CD8-positive, alpha-beta memory T cell (primary cell): ENCODE measurements around the gene NEK10. TPM values are rescaled to one million over a fixed set of nuclear protein-coding genes. Genes with fewer than 3 reads are reported as not detected.

Source experiments
- CTCF ChIA-PET: fragments of 350-600 bp; sonication (Branson Sonifier 250); formaldehyde crosslinking; loops from one replicate; lab custom pipeline; 2021; ENCODE audit warnings: antibody characterized with exemption; lab: Charles Lee
- POLR2A ChIA-PET: fragments of 350-600 bp; sonication (Branson Sonifier 250); formaldehyde crosslinking; loops from one replicate; lab custom pipeline; 2021; ENCODE audit warnings: antibody characterized with exemption; lab: Charles Lee
- DNase-seq, 5 donors: peaks; one replicate each; pipeline versions ENCODE4 v3.0.0 to v3.0.0-alpha.2; 2020 to 2022; ENCODE audit warnings: mixed read lengths in 1 of 5
- H3K27ac ChIP-seq: one replicate; pipeline ENCODE4 v1.7.0; 2013; ENCODE audit warnings: low read depth, mild to moderate bottlenecking, low read length, moderate library complexity
- H3K27me3 ChIP-seq: 2 replicates; pipeline ENCODE4 v1.7.0; 2013; ENCODE audit warnings: low read length, mild to moderate bottlenecking; ENCODE audit not compliant: insufficient read depth, poor library complexity, severe bottlenecking
- H3K36me3 ChIP-seq: 2 replicates; pipeline ENCODE4 v1.7.0; 2013; ENCODE audit warnings: mild to moderate bottlenecking, low read length, moderate library complexity; ENCODE audit not compliant: insufficient read depth
- H3K4me1 ChIP-seq: 2 replicates; pipeline ENCODE4 v1.7.0; 2013; ENCODE audit warnings: mild to moderate bottlenecking, low read length, moderate library complexity; ENCODE audit not compliant: insufficient read depth
- H3K4me3 ChIP-seq: 2 replicates; pipeline ENCODE4 v1.7.0; 2013; ENCODE audit warnings: mild to moderate bottlenecking, low read length
- H3K9me3 ChIP-seq: 2 replicates; pipeline ENCODE4 v1.7.0; 2013; ENCODE audit warnings: mild to moderate bottlenecking, low read length
- H3K27ac Mint-ChIP-seq, 8 donors: one replicate each; pipeline ENCODE4 v1.8.0; 2020 to 2021; ENCODE audit warnings: mixed read lengths in 8 of 8, mild to moderate bottlenecking in 6 of 8, inconsistent platforms in 3 of 8, moderate library complexity in 3 of 8
- H3K27me3 Mint-ChIP-seq, 2 donors: one replicate each; pipeline ENCODE4 v1.8.0; 2020 to 2021; ENCODE audit warnings: mixed read lengths in 2 of 2, mild to moderate bottlenecking in 1 of 2, moderate library complexity in 1 of 2
- H3K36me3 Mint-ChIP-seq, 3 donors: one replicate each; pipeline ENCODE4 v1.8.0; 2020 to 2021; ENCODE audit warnings: mixed read lengths in 3 of 3, inconsistent platforms in 1 of 3, mild to moderate bottlenecking in 1 of 3
- H3K4me1 Mint-ChIP-seq, 3 donors: one replicate each; pipeline ENCODE4 v1.8.0; 2020 to 2021; ENCODE audit warnings: mixed read lengths in 3 of 3, inconsistent platforms in 1 of 3, mild to moderate bottlenecking in 1 of 3
- H3K4me3 Mint-ChIP-seq, 7 donors: one replicate each; pipeline ENCODE4 v1.8.0; 2020 to 2021; ENCODE audit warnings: mixed read lengths in 7 of 7, mild to moderate bottlenecking in 6 of 7, moderate library complexity in 4 of 7, inconsistent platforms in 2 of 7
- H3K9me3 Mint-ChIP-seq, 5 donors: one replicate each; pipeline ENCODE4 v1.8.0; 2020 to 2022; ENCODE audit warnings: mixed read lengths in 5 of 5, mild to moderate bottlenecking in 3 of 5, moderate library complexity in 2 of 5, inconsistent platforms in 1 of 5
- polyA plus RNA-seq: library from polyadenylated mRNA; unstranded; fragments of 300-500 nt; fragmentation: Illumina TruSeq; gene quantifications from one replicate; pipeline ENCODE4 v1.2.3, GENCODE V29; 2021
- total RNA-seq, 2 experiments: library from RNA; stranded (reverse); gene quantifications; one replicate each; pipeline ENCODE4 v1.2.3, GENCODE V29; 2021

NEK10 gene
- total and polyA plus RNA-seq, 3 experiments from 2014 or later = 0.07 to 0.42 (median 0.24) TPM

DNA sequence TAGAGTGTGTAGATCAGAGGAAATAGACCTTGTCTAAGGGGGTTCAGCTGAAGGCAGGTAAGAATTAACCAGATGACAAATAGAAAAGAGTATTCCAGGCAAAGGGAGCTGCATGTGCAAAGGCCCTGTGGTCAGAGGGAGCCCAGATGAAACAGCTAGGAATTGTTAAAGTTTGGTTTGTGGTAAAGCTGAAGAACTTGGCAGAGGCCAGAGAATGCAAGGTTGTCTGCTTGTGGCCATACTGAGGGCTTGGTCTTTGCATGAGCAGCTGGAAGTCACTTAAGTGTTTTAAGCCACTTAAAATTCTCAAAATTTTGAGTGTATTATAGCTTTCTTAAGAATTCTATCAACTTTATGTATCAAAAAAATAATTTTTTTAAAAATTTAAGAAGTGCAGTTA lies 116.5 kb downstream of the NEK10 start:
- H3K27me3 ChIP-seq = no peaks in the 10 kb centered on the region
- CTCF ChIA-PET = no interaction called here
- Mint-ChIP-seq H3K9me3 (peaks cover 4 to 18% (median 6%) of the 10 kb centered on the region in 5 donors), H3K36me3 (peaks cover 0 to 4% (median 0%) of the 10 kb centered on the region in 3 donors), H3K27ac (no peak overlapping the region), H3K27me3 (peaks cover 19 to 28% of the 10 kb centered on the region in 2 donors), H3K4me1 (no peaks in the 10 kb centered on the region), H3K4me3 (no peak overlapping the region)
- H3K4me3 ChIP-seq = no peak overlapping the region
- POLR2A ChIA-PET = no interaction called here
- H3K9me3 ChIP-seq = no peaks in the 10 kb centered on the region
- no peaks in the 10 kb centered on the region for H3K4me1 ChIP-seq
- no peak for DNase-seq
- no peak overlapping the region for H3K27ac ChIP-seq
- no peaks in the 10 kb centered on the region for H3K36me3 ChIP-seq

DNA sequence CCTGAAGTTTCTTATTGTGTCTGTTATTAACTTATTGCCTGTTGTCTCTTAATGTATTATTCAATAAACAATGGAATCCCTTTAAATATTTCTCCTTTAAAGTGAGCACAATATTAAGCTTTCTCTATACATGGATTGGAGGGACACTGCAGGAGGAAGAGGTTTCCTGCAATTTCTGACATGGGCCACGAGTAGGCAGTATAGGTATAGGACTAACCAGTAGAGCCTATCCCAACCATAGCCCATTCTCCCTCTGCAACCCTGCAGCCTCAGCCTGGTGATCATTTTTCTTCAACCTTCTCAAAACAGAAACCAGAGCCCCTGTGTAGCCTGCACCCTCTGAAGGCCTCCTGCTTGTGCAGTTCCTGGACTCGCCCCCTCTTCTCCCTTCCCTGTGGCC lies 124.8 kb downstream of the NEK10 start:
- Mint-ChIP-seq H3K4me1 (no peaks in the 10 kb centered on the region), H3K36me3 (peaks cover 0 to 8% (median 2%) of the 10 kb centered on the region in 3 donors), H3K9me3 (peaks cover 5 to 24% (median 12%) of the 10 kb centered on the region in 5 donors), H3K4me3 (no peak overlapping the region), H3K27me3 (peaks cover 3 to 6% of the 10 kb centered on the region in 2 donors), H3K27ac (no peak overlapping the region)
- Histone ChIP-seq H3K27me3 (no peaks in the 10 kb centered on the region), H3K27ac (no peak overlapping the region), H3K4me3 (no peak overlapping the region), H3K36me3 (no peaks in the 10 kb centered on the region), H3K4me1 (no peaks in the 10 kb centered on the region), H3K9me3 (no peaks in the 10 kb centered on the region)
- POLR2A ChIA-PET = no interaction called here
- DNase-seq = no peak
- CTCF ChIA-PET = no interaction called here

DNA sequence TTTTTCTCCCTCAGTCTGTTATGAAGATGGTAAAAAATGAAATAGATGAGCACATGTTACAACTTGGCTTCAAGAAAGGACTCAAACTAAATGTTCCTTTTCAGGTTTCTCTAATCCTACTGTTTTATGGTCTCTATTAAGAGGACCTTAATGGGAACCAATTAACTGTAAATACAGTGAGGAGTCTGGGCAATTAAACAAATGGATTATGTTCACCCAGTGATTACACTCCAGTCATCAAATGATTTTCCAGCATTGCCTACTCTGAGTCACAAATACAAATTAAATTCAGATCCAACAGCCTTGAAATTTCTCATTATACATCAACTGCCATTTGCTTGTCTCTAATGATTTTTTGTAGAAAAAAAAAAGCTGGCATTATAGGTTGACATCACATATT lies 129.2 kb downstream of the NEK10 start:
- no peak for DNase-seq
- no peaks in the 10 kb centered on the region for H3K4me1 ChIP-seq
- no peak overlapping the region for H3K27ac Mint-ChIP-seq
- H3K36me3 Mint-ChIP-seq = peaks cover 0 to 11% (median 2%) of the 10 kb centered on the region in 3 donors
- H3K4me3 Mint-ChIP-seq = no peak overlapping the region
- H3K27ac ChIP-seq = no peak overlapping the region
- no peaks in the 10 kb centered on the region for H3K36me3 ChIP-seq
- CTCF ChIA-PET = no interaction called here
- H3K4me1 Mint-ChIP-seq = no peaks in the 10 kb centered on the region
- no peak overlapping the region for H3K4me3 ChIP-seq
- H3K27me3 ChIP-seq = no peaks in the 10 kb centered on the region
- H3K9me3 Mint-ChIP-seq = peaks cover 35 to 43% (median 42%) of the 10 kb centered on the region in 5 donors
- POLR2A ChIA-PET = no interaction called here
- H3K27me3 Mint-ChIP-seq = peaks cover 0 to 2% of the 10 kb centered on the region in 2 donors
- no peaks in the 10 kb centered on the region for H3K9me3 ChIP-seq

DNA sequence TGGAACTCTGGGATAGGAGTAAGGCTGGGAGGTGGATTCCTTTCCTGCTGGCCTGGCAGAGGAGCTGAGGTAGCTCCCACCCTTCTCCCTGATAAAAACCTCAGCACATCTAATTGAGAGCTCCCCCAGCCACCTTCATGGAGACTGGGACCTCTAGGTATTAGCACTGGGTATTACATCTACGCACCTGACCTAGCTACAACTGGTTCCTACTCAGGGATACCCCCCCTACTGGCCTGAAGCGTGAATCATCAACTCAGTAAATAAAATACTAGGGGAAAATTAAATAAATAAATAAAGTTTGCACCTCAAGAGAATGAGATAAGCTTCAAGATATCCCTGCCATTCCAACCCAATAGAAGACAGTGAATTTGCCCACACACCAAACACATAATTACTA lies 140.4 kb downstream of the NEK10 start:
- no peaks in the 10 kb centered on the region for H3K36me3 ChIP-seq
- ChIA-PET POLR2A (no interaction called here), CTCF (no interaction called here)
- no peaks in the 10 kb centered on the region for H3K9me3 ChIP-seq
- no peak overlapping the region for H3K4me3 ChIP-seq
- no peak for DNase-seq
- H3K4me3 Mint-ChIP-seq = no peak overlapping the region
- H3K9me3 Mint-ChIP-seq = peaks cover 17 to 41% (median 31%) of the 10 kb centered on the region in 5 donors
- H3K27ac ChIP-seq = no peak overlapping the region
- no peak overlapping the region for H3K27ac Mint-ChIP-seq
- no peaks in the 10 kb centered on the region for H3K27me3 ChIP-seq
- H3K36me3 Mint-ChIP-seq = peaks cover 0 to 33% (median 0%) of the 10 kb centered on the region in 3 donors
- peaks cover 0 to under 1% (median under 1%) of the 10 kb centered on the region in 3 donors for H3K4me1 Mint-ChIP-seq
- H3K4me1 ChIP-seq = no peaks in the 10 kb centered on the region
- H3K27me3 Mint-ChIP-seq = peaks cover 0 to 4% of the 10 kb centered on the region in 2 donors

DNA sequence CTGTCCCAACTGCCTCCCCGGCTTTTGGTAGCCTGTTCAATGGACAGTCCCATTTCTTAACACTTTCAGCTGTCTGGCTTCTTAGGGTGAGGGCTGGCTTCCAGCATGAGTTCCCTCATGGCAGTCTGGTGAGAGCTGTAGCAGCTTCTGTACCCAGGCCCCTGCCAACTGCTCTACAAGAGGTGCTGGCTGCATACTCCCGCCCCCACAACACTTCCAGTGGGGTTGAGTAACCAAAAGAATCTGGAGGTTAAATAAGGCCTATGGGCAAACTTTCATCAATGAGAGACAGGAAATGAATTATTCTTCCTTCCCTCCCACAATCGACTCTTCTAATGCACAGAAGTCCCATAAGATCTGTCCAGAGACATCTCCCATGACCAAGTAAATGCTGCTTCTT lies 145.0 kb downstream of the NEK10 start:
- Histone ChIP-seq H3K27me3 (no peaks in the 10 kb centered on the region), H3K27ac (no peak overlapping the region), H3K36me3 (no peaks in the 10 kb centered on the region), H3K4me3 (no peak overlapping the region), H3K4me1 (no peaks in the 10 kb centered on the region), H3K9me3 (no peaks in the 10 kb centered on the region)
- H3K36me3 Mint-ChIP-seq = no peaks in the 10 kb centered on the region
- peaks cover 0 to 7% of the 10 kb centered on the region in 2 donors for H3K27me3 Mint-ChIP-seq
- ChIA-PET POLR2A (no interaction called here), CTCF (no interaction called here)
- H3K27ac Mint-ChIP-seq = no peak overlapping the region
- no peak overlapping the region for H3K4me3 Mint-ChIP-seq
- H3K4me1 Mint-ChIP-seq = peaks cover 6 to 9% (median 9%) of the 10 kb centered on the region in 3 donors
- H3K9me3 Mint-ChIP-seq = peaks cover 0 to 4% (median 0%) of the 10 kb centered on the region in 5 donors
- DNase-seq = no peak

DNA sequence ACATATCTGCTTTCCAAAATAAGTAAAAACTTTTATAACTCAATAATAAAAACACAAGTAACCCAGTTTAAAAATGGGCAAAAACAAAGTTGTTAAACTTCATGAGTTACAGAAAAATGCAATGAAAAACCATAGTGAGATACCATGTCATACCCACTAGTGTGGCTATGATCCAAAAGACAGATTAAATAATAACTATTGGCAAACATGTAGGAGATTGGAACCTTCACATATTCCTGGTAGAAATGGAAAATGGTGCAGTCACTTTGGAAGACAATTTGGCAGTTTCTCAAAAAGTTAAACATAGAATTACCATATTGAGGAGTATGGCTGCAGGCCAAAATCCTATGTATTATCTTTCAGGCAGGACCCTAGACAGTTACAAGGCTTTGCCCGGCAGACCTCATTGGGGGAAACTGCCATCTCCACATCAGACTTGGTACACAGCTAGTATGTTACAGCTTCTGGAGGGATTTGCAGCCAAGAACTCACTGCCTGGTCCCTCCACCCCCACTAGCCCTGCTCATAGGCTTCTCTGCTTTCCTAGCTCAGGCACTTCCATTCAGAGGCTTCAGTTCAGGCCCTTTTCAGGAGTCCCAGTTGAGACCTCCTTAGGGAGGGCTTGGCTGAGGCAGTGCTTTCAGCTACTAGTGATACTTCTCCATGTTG lies 147.8 kb downstream of the NEK10 start:
- Histone ChIP-seq H3K4me3 (no peak overlapping the region), H3K4me1 (no peaks in the 10 kb centered on the region), H3K27me3 (no peaks in the 10 kb centered on the region), H3K9me3 (no peaks in the 10 kb centered on the region), H3K27ac (no peak overlapping the region), H3K36me3 (no peaks in the 10 kb centered on the region)
- Mint-ChIP-seq H3K36me3 (no peaks in the 10 kb centered on the region), H3K4me1 (peaks cover 6 to 9% (median 9%) of the 10 kb centered on the region in 3 donors), H3K9me3 (no peaks in the 10 kb centered on the region), H3K4me3 (no peak overlapping the region), H3K27ac (no peak overlapping the region), H3K27me3 (peaks cover 0 to 3% of the 10 kb centered on the region in 2 donors)
- ChIA-PET POLR2A (no interaction called here), CTCF (no interaction called here)
- no peak for DNase-seq

DNA sequence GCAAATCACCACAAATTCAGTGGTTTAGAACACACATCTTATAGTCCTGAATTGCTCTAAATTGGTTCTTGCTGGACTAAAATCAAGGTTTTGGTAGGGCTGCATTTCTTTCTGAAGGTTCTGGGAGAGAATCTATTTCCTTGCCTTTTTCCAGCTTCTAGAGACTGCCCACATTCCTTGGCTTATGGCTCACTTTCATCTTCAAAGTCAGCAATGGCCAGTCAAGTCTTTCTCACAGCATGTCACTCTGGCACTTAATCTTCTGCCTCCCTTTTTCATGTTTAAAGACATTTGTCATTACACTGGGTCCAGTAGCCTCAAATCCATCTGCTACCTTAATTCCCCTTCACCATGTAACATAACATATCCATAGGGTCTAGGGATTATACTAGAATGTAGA lies 149.0 kb downstream of the NEK10 start:
- H3K4me3 ChIP-seq = no peak overlapping the region
- ChIA-PET POLR2A (no interaction called here), CTCF (no interaction called here)
- H3K4me1 ChIP-seq = no peaks in the 10 kb centered on the region
- Mint-ChIP-seq H3K9me3 (no peaks in the 10 kb centered on the region), H3K4me1 (peaks cover 6 to 9% (median 9%) of the 10 kb centered on the region in 3 donors), H3K4me3 (no peak overlapping the region), H3K36me3 (no peaks in the 10 kb centered on the region), H3K27me3 (peaks cover 0 to 3% of the 10 kb centered on the region in 2 donors), H3K27ac (no peak overlapping the region)
- no peak for DNase-seq
- H3K27me3 ChIP-seq = no peaks in the 10 kb centered on the region
- H3K36me3 ChIP-seq = no peaks in the 10 kb centered on the region
- no peak overlapping the region for H3K27ac ChIP-seq
- no peaks in the 10 kb centered on the region for H3K9me3 ChIP-seq

DNA sequence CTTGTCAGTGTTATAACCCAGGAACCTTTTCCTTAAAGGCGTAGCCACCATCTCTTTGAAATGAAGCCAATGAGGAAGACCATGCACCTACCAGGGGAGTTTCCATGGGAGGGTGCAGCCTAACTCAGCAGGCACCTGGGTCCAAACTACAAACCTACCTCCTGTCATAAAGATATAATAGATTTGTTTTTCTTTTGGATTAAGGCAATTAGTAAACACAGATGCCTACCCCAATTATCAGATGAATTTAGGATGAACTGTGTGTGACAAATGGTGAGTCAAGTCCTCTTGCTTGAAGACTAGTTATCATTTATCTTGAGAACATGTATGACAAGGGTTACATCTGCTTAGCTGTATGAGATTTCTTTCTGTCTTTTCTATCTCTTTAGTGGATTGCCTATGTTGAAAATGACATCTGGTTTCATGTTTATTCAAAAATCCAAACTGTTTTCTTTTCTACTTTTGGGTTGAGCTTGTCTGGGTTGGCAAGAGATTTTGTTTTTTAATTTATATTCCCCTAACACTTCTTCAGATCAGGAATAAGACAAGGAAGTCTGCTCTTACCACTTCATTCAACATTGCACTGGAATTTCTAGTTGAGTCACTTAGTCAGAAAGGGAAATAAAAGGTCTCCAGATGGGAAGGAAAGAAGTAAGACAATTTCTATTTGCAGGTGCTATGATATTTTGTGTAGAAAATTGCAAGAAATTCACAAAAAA lies 149.9 kb downstream of the NEK10 start:
- Histone ChIP-seq H3K36me3 (no peaks in the 10 kb centered on the region), H3K4me1 (no peaks in the 10 kb centered on the region), H3K27ac (no peak overlapping the region), H3K27me3 (no peaks in the 10 kb centered on the region), H3K4me3 (no peak overlapping the region), H3K9me3 (no peaks in the 10 kb centered on the region)
- H3K27ac Mint-ChIP-seq = no peak overlapping the region
- no peak overlapping the region for H3K4me3 Mint-ChIP-seq
- CTCF ChIA-PET = no interaction called here
- peaks cover 6 to 9% (median 9%) of the 10 kb centered on the region in 3 donors for H3K4me1 Mint-ChIP-seq
- POLR2A ChIA-PET = no interaction called here
- peaks cover 0 to 3% (median 0%) of the 10 kb centered on the region in 5 donors for H3K9me3 Mint-ChIP-seq
- H3K36me3 Mint-ChIP-seq = no peaks in the 10 kb centered on the region
- DNase-seq = no peak
- peaks cover 0 to 5% of the 10 kb centered on the region in 2 donors for H3K27me3 Mint-ChIP-seq
